Stimulated activated CD8-positive, alpha-beta memory T cell treated with anti-CD3 and anti-CD28 coated beads, Interleukin-15, amount 100 ng/mL, for 1 hour (primary cell): ENCODE data around the gene SCAANT1.

Experiments
- DNase-seq: peaks from one replicate; pipeline ENCODE4 v3.0.0-alpha.2; 2020; ENCODE audit warnings: low read depth

The SCAANT1 gene

DNA sequence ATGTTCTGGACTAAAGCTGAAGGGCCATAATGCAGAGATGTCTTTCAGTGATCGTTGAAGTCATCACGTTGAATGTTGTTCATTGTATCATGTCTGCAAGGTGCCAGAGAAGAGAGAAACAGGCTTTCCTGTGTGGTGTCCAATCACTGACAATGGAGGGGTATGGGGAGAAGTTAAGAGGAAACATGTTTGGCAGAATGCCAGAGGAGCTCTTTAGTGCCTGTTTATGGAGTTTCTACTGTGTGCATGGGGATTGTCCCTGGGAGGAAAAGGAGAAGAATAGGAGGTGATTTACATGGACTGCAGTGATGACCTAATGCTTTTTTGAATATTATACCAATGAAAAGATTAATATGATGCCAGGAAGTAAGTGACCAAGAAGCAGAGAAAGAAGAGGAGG lies 11.7 kb downstream of the SCAANT1 start:
- no peak for DNase-seq

DNA sequence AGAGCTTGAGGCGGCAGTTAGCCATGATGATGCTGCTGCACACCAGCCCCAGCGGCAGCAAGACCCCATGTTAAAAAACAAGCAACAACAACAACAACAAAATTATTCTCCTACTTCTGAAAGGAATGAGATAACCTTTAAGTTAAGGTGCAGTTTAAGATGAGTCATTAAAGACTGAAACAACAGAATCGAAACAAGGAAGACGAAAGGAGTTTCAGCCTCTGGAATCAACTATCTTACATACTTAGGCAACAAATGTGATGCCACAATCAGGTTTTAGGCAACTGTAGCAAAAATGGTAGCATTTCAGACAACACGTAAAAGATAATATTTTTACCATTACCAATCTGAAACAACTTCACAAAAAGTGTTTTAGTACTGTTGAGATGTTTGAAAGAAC lies 12.2 kb downstream of the SCAANT1 start:
- no peak for DNase-seq

DNA sequence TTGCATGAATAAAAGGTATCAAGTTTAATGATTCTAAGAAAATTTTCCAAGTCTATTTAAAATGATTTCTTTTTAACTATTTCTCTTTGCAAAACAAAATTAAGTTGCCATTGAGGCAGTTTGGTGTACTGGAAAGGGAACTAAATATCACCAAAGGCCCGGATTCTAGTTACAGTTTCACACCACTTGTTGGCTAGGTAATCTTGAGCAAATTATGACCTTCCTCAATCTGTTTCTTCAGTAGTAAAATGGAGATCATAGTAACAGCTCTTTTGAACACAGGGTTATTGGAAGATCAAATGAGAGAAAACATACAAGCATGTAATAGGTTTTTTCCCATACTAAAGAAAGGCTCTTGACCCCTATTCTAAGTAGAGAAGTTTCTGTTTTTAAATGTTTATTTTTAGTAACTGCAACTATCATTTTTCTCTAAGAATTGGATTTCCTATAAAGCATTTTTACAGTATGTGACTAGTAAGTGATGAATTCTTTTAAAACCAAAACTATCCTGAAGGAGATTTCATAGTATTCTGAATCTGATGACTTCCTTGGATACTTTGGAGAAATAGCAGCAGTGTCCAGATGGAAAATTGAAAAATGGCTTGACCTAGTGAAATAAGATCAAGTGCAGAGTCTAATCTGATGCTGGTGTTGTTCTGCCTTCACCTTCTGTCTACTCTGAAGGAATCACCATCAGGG lies 15.7 kb downstream of the SCAANT1 start:
- DNase-seq = no peak

DNA sequence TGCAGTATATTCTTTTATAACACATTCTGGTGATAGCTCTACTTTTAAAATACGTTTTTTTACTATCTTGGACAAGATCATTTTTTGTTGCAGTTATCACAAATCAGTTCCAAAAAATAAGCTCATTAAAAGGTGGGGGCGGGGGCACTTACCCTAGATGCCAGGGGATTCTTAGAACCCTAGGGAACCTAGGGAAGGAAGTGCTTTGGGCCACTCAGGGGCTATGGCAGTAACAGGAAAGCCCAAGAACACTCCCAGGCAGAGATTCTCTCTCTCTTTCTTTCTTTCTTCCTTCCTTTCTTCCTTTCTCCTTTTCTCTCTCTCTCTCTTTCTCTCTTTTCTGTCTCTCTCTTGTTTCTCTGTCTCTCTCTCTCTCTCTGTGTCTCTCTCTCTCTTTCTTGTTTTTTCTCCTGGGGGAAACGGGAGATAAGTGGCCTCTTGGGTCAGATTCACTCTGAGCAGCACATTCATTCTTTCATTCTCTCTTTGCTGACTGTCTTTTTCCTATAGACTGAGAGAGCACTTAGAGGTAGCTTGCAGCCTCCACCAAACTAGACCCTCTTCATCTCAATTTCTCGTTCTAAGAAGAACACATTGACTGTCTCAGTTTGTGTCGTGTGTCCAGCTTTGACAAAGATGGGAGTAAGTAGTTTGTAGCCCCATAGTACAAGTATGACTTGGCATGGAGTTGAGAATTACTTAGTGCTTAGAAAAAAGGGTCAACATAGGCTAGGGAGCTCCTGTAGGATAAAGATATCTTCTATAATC lies 16.6 kb downstream of the SCAANT1 start:
- no peak for DNase-seq

DNA sequence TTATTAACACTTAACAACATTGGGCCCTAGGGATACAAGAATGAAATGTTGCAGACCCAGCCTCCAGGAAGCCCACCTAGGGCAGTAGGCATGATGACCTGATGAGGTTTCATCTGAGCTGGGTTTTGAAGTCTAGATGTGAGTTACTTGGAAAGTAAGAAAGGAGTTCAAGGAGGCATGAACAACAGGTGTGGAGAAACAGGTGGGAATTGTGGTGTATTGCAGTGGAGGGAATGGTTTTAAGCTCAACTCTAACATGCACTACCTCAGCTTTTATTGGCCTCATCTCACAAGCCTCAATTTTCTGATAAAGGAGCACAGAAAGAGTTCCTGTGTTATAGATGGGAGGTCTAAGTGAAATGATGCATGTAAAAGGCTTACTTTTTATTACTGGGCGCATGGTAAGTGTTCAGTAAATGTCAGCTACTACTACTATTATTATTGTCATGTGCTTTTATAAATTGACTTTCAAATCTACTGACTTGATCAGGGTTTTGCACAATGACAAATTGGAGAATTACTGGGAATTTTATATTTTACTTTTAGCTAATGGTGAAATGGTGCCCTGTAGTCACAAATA lies 19.3 kb downstream of the SCAANT1 start:
- no peak for DNase-seq

DNA sequence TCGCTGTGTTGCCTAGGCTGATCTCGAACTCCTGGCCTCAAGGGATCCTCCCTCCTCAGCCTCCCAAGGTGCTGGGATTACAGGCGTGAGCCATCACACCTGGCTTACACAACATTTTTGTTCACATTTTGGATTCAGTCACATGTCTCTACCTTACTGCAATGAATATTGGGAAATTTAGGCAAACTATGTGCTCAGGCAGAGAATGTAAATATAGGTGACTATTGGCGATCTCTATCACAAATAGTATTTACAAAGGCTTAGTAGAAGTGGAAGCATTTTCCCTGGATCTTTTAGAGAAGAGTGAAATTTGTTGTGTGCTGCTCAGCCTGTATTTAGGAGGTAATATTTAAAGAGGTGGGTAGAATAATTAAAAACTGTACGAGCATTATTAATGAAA lies 20.7 kb downstream of the SCAANT1 start:
- no peak for DNase-seq

DNA sequence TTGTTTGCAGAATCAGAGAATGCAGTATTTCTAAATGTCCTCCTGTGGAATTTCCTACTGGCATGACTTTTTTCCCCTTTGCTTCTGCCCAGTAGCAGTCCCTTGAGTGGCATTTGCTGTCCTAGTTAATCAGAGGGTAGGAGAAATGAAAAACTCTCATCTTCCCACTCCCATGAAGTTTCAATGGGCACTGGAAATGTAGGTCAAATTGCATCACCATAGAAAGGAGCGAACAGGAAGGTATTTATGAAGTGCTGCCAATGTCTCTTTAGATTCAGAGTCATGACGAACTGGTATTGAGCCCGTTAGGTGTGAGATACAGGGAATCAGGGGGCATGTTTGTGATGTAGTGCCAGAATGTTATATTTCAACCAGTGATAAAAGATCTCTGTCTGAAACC lies 25.3 kb downstream of the SCAANT1 start:
- no peak for DNase-seq

DNA sequence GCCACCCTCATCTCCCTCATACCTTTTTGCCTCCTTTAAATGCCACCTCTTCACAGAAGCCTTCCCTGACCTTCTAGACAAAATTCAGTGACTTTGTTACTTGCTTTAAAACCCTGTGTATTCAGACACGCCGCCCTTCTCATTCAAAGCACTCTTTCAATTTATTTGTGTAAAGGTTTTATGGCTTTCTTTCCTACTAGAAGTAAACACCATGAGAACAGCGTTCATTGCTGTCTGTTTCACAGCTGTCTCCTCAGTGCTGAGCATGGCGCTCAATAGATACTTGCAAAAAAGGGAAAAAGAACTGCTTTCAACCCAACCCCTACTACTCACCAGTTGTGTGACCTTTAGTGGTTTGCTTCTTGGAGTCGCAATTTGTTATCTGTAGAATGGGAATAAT lies 31.5 kb downstream of the SCAANT1 start:
- DNase-seq = no peak

DNA sequence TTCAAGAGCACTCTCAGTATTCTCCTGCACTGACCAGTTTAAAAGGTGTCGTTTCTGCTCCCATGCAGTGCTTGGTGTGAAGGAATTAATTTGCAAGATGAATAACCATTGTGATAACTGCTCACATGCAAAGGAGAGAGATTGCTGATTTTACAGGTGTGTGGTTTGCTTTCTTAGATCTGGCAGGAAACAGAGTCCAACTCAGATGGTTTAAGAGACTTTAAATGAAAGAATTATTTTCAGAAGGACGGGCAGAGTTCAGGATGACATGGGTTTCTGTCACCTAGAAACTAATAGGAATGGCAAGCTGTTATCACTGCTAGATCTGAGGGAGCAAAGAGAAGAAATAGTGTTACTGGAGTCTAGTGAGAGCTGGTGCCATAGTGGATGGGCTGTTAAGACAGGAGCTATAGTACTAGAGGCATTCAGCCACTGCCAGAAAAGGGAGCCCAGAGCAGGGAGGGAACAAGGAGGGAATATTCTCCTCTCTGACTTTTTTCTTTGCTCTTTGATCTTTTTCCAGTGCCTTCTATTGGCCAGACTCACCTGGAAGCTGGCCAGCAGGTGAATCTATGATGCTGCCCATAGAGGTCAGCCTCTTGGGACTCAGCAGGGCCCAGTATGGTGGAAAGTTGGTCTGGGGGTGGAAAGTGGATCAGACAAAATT lies 33.7 kb downstream of the SCAANT1 start:
- no peak for DNase-seq

DNA sequence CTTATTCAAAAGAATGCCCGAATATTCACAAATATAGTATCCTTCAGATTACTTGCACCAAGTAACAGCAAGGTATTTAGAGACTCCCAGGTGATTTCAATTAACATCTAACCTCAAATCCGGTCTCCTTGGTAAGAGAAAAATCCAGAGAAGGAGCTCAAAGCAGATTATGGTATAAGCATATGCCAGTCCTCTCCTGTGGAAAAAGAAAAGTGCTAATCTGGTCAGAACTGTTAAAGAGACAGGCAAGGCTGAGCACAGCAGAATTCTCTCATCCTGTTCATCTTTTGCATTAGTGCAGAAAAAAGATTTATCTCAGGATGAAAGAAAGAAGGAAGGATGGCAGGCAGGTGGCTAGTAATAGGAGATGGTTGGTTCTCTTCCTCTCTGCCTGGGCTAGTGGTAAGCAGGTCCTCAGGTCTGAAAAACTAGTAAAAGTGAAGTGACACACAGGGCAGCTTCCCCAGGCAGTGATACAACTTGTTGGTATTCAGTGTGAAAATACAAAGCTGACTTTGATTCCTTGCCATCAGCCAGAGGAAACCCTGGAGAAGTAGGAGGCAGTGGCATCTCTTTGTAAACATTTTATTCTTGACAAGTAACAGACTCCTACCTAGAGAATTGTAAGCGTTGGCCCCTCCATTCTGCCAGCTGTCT lies 34.3 kb downstream of the SCAANT1 start:
- DNase-seq = no peak

DNA sequence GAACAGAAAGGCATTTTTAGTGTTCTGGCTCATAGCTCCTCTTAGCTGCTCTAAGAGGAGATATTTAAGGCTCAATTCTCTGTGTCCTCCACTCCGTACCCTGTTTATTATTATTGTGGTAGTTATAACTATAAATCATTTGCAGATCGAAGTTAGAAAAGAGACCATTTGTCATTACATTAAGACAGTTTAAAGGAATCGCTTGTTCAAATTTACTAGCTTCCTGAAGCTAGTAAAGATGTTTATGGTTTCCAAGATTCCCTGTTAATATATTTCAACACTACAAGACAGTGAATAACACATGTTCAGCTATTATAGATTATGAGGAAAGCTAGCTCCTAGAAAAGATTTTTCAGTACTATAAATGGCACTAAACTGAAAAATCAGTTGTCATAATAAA lies 35.9 kb downstream of the SCAANT1 start:
- DNase-seq = no peak

DNA sequence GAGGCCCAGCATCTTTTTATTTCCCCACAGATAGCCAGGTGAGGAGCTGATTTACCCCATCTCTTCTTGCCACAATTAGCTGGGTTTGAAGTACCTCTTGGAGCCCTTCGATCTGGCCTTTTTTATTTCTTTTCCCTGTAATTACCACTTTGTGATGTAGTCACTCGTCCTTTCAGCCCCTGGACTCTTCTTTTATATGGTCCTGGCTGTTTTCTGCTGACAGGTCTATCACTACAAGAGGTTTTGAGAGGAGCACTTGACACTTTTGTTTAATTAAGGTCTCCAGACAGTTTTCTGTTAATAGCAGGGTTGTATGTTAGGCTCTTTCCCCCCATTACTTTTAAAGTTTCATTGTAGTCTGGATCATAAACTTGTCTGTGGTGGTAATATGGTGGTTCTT lies 36.7 kb downstream of the SCAANT1 start:
- DNase-seq = no peak

DNA sequence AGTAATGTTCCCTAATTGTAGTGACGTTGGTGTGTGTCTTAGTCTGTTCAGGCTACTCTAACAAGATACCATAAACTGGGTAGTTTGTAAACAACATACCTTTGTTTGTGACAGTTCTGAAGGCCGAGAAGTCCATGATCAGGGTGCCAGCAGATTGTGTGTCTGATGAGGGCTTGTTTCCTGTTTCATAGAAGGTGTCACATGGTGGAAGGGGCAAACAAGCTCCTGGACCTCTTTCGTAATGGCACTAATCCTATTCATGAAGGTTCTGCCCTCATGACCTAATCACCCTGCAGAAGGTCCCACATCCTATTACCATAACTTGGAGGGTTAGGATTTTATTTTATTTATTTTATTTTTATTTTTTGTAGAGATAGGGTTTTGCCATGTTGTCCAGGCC lies 37.4 kb downstream of the SCAANT1 start:
- no peak for DNase-seq

DNA sequence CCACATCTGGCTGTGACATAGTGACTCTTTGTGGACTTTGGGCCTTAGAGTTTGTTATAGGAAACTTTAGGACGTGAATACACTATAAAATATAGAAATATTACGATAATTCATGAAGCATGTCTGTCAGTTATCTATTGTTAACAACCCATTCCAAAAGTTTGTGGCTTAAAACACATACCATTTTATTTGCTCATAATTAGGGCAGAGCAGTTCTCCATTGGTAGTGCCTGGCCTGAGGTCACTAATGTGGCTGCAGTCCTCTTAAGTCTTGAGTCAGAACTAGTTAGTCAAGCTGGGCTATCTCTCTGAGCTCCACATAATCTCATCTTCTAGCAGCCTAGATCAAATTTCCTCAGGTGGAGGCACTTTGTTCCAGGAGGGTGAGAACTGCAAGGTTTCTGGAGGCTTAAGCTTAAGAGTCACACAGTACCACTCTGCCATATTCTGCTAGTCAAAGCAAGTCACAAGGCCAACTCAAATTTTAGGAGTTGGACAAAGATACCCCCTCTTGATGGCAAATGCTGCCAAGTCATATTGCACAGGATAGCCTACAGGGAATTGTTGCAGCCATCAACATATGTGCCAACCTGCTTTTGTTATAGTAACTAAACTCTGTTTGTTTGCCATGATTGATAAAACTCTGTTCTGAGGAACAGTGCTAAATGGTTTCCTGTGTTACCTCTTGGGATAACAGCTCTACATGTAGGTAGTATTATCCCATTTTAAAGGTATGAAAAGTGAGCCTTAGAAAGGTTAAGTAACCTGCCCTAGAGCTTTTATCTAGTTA lies 39.9 kb downstream of the SCAANT1 start:
- no peak for DNase-seq

DNA sequence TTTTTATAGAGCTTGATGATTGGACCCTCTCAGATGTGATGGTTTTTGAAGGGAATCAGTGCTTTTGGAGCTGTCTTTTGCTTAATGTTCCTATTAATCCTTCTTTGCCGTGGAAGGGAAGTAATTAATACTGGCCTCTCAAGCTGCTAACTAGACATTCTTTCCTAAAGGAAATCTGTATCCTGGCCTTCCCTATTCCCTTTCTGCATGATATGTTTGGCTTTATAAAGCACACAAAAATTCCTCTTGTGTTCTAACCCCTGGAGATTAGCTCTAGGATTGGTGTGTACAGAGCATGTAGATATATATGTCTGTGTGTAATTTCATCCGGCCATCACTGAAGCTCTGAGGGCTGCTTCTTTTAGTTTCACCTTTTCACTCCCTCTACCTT lies 41.6 kb downstream of the SCAANT1 start:
- no peak for DNase-seq

DNA sequence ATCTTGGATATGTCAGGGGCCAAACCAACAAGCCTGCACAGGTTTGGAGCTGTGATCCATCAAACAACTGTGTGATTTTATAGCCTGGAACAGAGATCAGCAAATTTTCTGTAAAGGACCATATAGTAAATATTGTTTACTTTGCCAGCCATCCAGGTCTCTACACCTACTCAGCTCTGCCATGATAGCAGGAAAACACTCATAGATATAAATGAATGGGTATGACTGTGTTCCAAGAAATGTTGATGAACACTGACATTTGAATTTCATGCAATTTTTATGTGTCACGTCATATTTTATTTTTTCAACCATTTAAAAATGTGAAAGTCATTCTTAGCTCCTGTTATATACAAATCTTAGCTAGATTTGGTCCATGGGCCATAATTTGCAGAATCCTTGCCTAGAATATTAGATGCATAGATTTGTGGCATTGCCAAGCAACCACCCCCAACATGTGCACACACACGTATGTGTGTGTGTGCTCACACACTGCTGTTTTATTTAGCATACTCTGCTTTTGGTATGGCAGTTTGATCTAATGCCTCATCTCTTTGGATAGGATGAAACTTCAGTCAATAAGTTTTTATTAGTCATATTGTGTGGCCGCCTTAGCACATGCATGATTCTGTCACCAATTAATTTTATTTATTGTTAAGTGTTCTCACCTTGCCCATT lies 42.1 kb downstream of the SCAANT1 start:
- DNase-seq = no peak

DNA sequence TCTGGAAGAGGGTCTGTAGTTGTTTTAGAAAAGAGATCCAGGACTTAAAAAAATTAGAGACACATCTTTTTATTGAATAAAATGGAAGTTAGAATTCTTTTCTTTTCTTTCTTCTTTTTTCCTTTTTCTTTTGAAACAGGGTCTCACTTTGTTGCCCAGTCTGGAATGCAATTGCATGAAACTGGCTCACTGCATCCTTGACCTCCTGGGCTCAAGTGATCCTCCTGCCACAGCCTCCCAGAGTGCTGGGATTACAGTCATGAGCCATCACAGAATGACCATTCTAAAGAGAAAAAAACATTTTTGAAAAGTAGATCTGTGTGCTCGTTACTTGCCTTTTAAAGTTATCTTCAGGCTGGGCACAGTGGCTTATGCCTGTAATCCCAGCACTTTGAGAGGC lies 45.0 kb downstream of the SCAANT1 start:
- DNase-seq = no peak

DNA sequence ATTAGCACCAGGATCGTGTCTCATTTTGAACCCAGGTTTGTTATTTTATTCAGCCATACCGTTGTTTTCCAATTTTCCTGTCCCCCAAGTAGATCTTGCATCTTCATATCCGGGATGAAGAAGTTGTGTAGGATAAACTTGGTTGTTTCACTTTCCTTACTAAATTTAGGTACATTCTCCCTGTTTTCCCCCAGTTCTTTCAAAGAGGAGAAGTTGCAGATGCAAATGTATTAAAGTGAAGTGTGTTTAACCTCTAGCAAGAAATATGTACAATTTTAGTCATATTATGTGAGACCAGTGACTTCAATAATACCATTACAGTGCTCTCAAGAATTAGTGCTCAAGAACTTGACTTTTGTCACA lies 47.2 kb downstream of the SCAANT1 start:
- no peak for DNase-seq

DNA sequence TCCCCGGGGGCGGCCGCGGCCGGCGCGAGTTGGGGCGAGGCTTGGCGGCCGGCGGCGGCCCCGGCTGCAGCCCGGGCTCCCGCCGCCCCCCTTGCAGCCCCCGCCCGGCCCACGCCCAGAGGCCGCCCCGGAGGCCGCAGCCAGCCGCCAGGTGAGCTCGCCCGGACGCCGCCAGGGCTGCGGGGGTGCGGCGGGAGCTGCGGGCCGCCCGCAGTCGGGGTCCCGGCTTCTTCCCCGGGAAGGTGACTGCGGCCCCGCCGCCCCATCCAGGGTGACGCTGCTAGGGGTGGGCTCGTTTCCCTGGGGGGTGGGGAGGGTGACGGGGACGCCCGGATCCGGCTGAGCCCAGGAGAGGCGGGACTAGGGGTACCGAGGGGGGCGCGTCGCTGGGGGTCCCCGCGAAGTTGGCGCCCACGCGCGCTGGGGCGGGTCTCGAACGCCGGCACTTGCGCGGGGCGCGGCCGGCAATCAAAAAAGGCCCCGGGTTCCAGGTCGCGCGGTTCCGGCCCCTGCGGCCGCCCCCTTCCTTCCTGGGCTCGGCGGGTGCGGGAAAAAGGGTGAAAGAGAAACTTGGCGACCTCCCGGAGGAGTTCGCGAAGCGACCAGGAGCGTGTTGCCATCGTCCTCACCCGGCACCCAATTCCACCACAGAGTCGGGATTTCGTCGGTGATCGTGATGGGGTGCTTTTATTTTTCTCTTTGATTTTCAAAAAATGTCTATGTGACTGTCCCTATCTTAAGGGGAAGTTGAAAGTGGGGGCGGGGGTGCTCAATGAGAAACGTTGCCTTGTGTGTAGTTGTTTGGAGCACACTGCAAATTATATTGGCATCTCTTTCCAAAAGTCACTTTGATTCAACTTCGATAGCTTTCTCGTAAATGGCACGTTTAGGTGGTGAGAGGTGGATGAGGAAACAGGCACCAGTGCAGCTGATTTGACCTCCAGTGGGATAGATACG lies 47.9 kb downstream of the SCAANT1 start:
- no peak for DNase-seq
